GM18868 (cell line): ENCODE data around the gene CAMKMT.

ENCODE experiments used
- ATAC-seq: cut with Tn5 transposase; IDR thresholded peaks from one replicate; pipeline ENCODE4 v1.9.1; 2021; ENCODE audit warnings: mild to moderate bottlenecking, moderate library complexity; ENCODE audit not compliant: unreplicated experiment

Gene CAMKMT

GRCh38 chr2:44682459-44682858, 320.7 kb downstream of the CAMKMT start:
- ATAC-seq: no peak

GRCh38 chr2:44684559-44684958, 322.8 kb downstream of the CAMKMT start:
- no peak for ATAC-seq

- ATAC-seq: no peak
These were observed 324.8 kb downstream of the CAMKMT start for GRCh38 chr2:44686561-44686960.

DNA sequence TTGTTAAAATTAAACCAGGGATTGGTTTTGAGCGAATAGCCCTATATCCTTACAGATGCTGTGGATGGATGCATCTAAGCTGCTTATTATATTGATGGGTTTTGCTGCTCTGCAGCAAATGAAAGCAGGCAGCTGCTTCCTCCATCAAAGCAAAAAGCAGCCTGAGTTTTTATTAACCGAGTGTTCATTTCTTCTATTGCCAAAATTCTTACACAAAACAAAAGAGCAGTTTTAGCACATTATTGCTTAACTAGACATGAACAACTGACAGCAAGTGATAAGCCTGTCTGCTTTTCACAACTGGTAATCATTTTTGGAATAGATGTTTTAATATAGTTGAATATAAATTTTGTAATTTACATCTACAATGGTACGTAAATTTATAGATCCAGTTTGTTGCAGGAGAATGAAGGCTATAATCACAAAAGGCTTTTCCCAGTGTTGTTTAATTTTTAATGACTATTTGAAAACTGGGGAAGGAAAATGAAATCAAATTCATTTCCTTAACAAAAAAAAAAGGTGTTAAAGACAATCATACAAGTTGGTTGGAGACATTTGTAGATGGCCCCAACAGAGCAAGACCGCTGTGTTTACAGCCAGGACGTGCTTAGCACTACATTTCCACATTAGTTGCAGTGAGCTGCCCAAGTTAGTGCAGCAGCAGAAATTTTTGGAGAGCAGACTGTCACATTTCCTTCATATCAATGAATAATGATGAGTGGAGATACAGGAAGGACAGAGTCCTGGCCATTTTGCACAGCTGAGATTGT, 326.1 kb downstream of the CAMKMT start:
- no peak for ATAC-seq

GRCh38 chr2:44688456-44689124, 326.8 kb downstream of the CAMKMT start:
- ATAC-seq: no peak

DNA sequence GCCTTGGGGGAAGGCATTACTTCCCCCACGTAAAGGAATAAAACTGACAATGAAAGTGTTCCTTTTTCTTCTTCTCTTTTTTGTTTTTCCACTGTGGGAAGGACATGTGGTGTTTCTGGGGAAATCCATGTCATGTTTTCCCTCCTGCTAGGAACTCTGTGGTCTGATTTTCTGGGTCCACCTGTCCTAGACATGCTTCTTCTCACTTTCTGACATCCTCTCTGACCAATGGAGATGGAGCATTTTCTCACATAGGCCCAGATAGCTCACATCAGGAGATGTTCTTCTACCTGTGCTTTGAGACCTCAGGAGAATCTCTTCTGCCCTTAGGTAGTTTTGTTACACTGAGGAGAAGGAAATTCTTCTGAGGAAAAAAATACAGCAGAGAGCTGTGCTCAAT, 327.8 kb downstream of the CAMKMT start:
- ATAC-seq: no peak

DNA sequence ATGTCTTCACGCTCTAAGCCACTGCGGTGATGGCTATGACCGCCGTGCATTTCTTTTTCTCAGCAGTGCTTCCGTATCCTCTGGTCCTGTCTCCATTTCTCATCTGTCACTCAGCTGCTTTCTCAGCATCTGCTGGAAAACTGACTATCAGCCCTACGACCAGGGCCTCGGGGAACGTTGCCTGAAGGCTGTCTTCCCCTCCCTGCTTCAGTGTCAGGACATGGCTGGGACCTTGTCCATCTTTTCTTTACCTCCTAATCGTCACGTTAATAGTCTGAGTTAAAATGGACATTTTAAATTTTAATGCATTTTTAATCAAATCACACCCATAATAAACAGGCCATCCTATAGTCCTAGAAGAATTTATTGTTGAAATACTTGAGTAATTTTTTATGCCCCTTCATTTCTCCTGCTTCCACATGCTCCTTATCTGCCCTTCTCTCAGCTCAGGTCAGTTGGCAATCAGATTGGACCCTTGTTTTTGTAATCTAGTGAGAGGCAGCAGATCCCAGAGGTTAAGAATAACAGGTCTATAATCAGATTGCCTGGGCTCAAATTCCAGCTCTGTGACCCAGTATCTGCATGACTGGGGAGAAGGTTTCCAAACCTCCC, 329.5 kb downstream of the CAMKMT start:
- no peak for ATAC-seq

DNA sequence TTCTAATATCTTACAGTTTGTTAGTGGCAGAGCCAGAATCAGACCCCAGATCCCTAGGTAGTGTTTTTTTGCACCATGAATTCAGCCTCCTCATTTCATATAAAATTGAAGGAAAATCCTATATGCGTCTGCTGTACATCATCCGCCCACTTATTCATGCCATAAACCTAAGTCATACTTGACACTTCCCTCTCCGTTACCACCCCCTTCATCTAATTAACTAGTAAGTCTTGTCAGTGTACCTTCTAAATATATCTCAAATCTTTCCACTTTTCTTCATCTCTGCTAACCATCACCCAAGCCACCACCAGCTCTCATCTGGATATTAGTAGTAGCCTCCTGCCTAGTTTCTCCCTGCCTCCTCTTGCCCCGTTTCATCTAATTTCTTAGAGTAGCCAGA, 331.1 kb downstream of the CAMKMT start:
- no peak for ATAC-seq

- no peak for ATAC-seq
These were observed 339.1 kb downstream of the CAMKMT start for GRCh38 chr2:44700824-44701223.

DNA sequence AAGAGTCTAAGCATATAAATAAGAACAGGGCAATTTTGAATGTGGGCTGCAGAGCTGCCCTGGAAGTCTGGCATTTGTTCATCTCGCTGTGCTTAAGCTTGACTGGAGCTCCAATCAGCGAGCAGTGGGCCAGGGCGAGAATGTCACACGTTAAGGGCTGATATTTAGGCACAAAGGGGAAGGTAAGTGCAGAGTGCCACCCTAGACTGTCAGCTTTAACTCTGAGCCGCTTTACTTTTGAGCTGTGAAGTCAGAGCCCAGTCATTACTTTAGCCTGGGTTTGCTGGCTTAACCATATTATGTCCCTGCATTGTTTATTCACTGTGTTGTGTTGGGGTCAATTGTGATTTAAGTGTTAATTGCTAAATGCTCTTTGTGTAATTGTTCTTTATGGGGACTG, 343.6 kb downstream of the CAMKMT start:
- ATAC-seq: no peak

- ATAC-seq: no peak
These were observed 344.2 kb downstream of the CAMKMT start for GRCh38 chr2:44705876-44706480.

DNA sequence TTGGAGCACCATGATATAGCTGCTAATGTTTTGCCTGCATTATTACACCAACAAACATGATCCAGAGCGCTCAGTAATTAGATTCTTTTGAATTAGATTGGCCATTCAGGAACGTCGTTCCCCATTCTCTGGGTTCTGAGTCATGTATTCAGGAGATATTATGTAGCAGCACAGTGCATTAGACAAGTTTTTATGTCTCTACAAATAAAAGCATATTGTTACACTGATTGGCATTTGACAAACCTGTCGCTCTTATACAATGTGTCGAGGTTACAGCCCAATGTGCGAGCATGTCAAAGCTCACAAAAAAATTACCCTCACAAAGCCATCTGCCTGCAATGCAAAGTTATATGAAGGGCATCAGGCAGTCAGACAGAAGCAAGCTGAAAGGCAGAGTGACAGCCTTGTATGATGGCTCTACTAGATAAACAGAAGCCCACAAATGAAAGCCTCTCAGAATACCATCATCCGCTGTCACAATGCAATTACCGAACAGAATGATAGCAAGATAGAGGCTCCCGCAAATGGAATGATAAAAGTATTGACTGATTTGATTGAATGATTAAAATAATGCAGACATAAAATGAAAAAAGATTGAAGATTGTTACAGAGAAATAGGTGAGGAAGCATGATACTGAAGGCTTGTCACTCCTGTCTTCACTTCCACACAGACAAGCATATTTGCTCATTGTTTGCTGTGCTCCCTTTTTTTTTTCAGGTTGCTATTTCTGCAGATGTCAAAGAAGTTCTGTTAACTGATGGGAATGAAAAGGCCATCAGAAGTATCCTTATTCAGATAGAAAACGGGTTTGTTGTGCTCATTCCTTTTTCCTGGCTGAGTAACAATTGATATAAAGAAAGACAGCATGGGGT, 345.2 kb downstream of the CAMKMT start:
- no peak for ATAC-seq

GRCh38 chr2:44707945-44708660, 346.4 kb downstream of the CAMKMT start:
- no peak for ATAC-seq

- ATAC-seq: no peak
These were observed 346.9 kb downstream of the CAMKMT start for GRCh38 chr2:44708661-44709000.

GRCh38 chr2:44713170-44713569, 351.4 kb downstream of the CAMKMT start:
- ATAC-seq: peak; percentile 56

DNA sequence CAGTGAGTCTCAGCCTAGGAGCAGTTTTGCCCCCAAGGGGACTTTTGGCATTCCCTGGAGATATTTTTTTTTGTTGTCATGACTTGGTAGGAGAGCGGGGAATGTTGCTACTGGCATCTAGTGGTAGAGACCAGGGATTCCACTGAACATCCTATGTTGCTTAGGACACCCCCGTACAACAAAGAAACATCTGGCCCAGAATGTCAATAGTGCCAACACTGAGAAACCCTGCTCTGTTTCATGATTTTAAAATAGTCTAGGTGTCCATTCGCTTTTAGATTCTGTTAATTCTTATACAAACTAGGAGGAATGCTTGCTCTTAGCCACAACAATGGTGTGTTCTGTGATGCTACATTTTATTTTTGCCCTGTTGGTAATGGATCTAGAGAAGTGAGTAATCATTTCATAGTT, 353.9 kb downstream of the CAMKMT start:
- no peak for ATAC-seq

DNA sequence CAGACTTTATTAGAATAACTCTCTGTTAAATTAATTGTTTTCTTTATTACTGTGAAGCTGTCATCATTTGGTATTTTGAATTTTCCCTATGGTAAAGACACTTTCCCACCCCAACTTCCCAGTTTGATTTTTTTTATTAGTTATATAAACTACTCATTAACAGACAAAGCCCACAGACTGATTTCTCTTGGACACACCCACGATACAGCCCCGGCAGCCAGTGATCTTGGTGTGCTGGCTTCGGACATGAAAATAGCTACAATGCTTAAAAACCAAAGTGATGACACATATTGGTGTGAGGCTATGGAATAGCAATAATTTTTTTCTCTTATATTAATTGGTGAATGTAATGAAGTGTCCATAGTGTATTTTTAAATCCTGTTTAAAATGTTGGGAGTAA, 354.4 kb downstream of the CAMKMT start:
- no peak for ATAC-seq

DNA sequence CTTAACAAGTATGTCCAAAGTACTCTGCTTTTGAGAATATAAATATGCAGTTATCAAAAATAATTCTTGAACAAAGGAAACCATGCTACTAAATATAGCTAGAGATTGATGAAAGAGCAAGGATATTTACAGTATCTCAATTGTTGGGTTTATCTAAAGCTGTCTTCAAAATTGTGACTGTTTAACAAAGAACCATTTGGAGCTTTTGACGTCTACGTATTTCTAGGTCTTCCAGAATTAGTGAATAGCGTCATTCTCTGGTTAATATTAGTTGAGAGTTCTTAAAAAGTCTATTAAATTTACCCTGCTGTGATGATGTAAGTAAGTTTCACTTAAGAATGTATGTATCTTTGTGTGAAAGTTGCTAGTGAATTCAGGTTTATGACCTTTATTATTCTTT, 356.7 kb downstream of the CAMKMT start:
- ATAC-seq: no peak

- no peak for ATAC-seq
These were observed 357.8 kb downstream of the CAMKMT start for GRCh38 chr2:44719562-44719961.

DNA sequence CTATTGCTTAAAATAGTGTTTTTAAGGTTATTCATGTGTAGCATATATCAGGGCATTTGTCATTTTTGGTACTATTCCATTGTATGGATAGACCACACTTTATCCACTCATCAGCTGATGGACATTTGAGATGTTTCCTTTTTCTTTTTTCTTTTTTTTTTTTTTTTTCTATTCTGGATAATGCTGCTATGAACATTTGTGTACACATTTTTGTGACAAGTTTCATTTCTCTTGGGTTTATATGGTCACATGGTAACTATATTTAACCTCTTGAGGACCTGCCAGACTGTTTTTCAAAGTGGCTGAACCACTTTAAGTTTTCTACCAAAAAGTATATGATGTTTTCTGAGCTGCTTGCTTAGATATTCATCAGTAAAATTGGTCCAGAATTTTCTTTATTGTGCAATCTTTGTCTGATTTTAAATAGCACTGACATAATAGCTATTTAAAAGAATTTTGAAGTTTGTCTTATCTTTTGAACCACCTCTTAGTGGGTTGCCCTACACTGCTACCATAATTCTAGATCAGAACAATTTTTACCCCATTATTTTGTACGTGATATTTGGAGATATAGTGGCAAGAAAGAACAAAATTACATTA, 360.4 kb downstream of the CAMKMT start:
- ATAC-seq: peak; percentile 49
